HepG2 (cell line): ENCODE measurements around the gene TYW1. TPM values are rescaled to one million over a fixed set of nuclear protein-coding genes. Genes with fewer than 3 reads are reported as not detected.
"Not testable (repeated sequence)": the region's sequence is repeated elsewhere in the genome, so short reads cannot be mapped to it uniquely, and the experiment has no call there.

Source experiments
- ATAC-seq: fragments of 200-7000 bp; cut with Tn5 transposase; 3 replicates; pipeline ENCODE4 v1.9.1; 2020; ENCODE audit warnings: mild to moderate bottlenecking, moderate library complexity
- BruUV-seq: library from RNA; stranded (reverse); fragments of 400-500 nt; replicated peaks from 2 replicates; lab custom pipeline; 2021; lab: Mats Ljungman, UMichigan
- CTCF ChIA-PET: fragments of 300-600 bp; formaldehyde crosslinking; extraction: SDS; loops from one replicate; lab custom pipeline; 2021; ENCODE audit warnings: low total read pairs, inconsistent platforms, low intra/inter-chr PET ratio; lab: Yijun Ruan, JAX
- POLR2A ChIA-PET: fragments of 350-600 bp; sonication (Branson Sonifier 250); formaldehyde crosslinking; loops from one replicate; lab custom pipeline; 2020; ENCODE audit warnings: antibody characterized with exemption, inconsistent platforms; lab: Yijun Ruan, JAX
- DNase-seq: peaks from one replicate; pipeline ENCODE4 v3.0.0-alpha.2; 2015; ENCODE audit warnings: low spot score
- FAIRE-seq: peaks from 3 replicates; lab custom pipeline; 2011; peaks lifted over from hg19 to GRCh38; lab: Jason Lieb, UNC
- H2AFZ ChIP-seq: one replicate; pipeline ENCODE4 v1.6.1; 2011; ENCODE audit warnings: low read length, inconsistent platforms
- H3K27ac ChIP-seq: fragments of 300-600 bp; 3 replicates; pipeline ENCODE4 v1.8.0; 2011; ENCODE audit warnings: mixed run types, mild to moderate bottlenecking, mixed read lengths, low read length, inconsistent platforms; ENCODE audit not compliant: insufficient read depth; ENCODE audit errors: extremely low read length
- H3K27me3 ChIP-seq, 2 experiments: fragments of 200-600 bp in 1 of 2; 2 replicates in 1 of 2; 3 replicates in 1 of 2; pipeline versions ENCODE4 v1.6.0 to v1.8.0; 2011; ENCODE audit warnings: low read length in 2 of 2, mild to moderate bottlenecking in 2 of 2, moderate library complexity in 2 of 2, inconsistent platforms in 1 of 2; ENCODE audit not compliant: insufficient read depth in 2 of 2, control insufficient read depth in 1 of 2
- H3K36me3 ChIP-seq, 2 experiments: fragments of 200-600 bp in 1 of 2; replicated peaks in 1 of 2; 2 replicates in 1 of 2; 3 replicates in 1 of 2; pipeline versions ENCODE4 v1.5.1 to v1.8.0; 2011; ENCODE audit warnings: low read length in 2 of 2, inconsistent platforms in 1 of 2; ENCODE audit not compliant: insufficient read depth in 2 of 2, control insufficient read depth in 1 of 2
- H3K4me1 ChIP-seq: 2 replicates; pipeline ENCODE4 v1.5.1; 2012; ENCODE audit warnings: low read length, inconsistent platforms; ENCODE audit not compliant: insufficient read depth
- H3K4me2 ChIP-seq: 2 replicates; pipeline ENCODE4 v1.6.0; 2011; ENCODE audit warnings: low read depth, low read length, inconsistent platforms
- H3K4me3 ChIP-seq, 3 experiments: fragments of 200-600 bp in 1 of 3; sonication (generic), shearing (Covaris generic) in 1 of 3; replicated peaks in 1 of 3; 2 replicates each; pipeline ENCODE4 v1.5.1; 2011 to 2016; ENCODE audit warnings: low read length in 3 of 3, inconsistent platforms in 2 of 3, low read depth in 2 of 3, mild to moderate bottlenecking in 2 of 3, control low read depth in 1 of 3, mixed read lengths in 1 of 3; ENCODE audit not compliant: insufficient read depth in 1 of 3
- H3K79me2 ChIP-seq: one replicate; pipeline ENCODE4 v1.6.1; 2011; ENCODE audit warnings: low read length, inconsistent platforms; ENCODE audit not compliant: insufficient read depth
- H3K9ac ChIP-seq: 2 replicates; pipeline ENCODE4 v1.6.0; 2011; ENCODE audit warnings: mild to moderate bottlenecking, low read depth, low read length, inconsistent platforms; ENCODE audit not compliant: insufficient read depth
- H3K9me3 ChIP-seq: 2 replicates; pipeline ENCODE4 v1.5.1; 2012; ENCODE audit warnings: mild to moderate bottlenecking, low read length
- H4K20me1 ChIP-seq: 2 replicates; pipeline ENCODE4 v1.6.0; 2011; ENCODE audit warnings: inconsistent platforms, mild to moderate bottlenecking, low read length, moderate library complexity; ENCODE audit not compliant: insufficient read depth
- BORCS8-MEF2B ChIP-seq: sonication (generic); formaldehyde crosslinking; IDR thresholded peaks from 2 replicates; pipeline ENCODE4 v1.8.0; 2022; ENCODE audit warnings: mild to moderate bottlenecking, missing genetic modification reagents
- EHMT2 ChIP-seq: fragments of 200-600 bp; sonication (generic); IDR thresholded peaks from 2 replicates; pipeline ENCODE4 v1.7.0; 2017; ENCODE audit warnings: antibody characterized with exemption, low read depth, low read length, borderline replicate concordance
- RELA ChIP-seq: sonication (generic); formaldehyde crosslinking; IDR thresholded peaks from 2 replicates; pipeline ENCODE4 v1.4.0; 2020; ENCODE audit warnings: missing genetic modification reagents
- SMYD3 ChIP-seq: sonication (generic); formaldehyde crosslinking; IDR thresholded peaks from 2 replicates; pipeline ENCODE4 v1.8.1; 2023; ENCODE audit warnings: mild to moderate bottlenecking, missing genetic modification reagents
- TARDBP ChIP-seq: sonication (generic); formaldehyde crosslinking; IDR thresholded peaks from 2 replicates; pipeline ENCODE4 v1.8.0; 2022; ENCODE audit warnings: mild to moderate bottlenecking, missing genetic modification reagents
- ZBTB3 ChIP-seq: sonication (generic); formaldehyde crosslinking; IDR thresholded peaks from 2 replicates; pipeline ENCODE4 v1.4.0; 2020; ENCODE audit warnings: low read depth, mild to moderate bottlenecking, moderate library complexity, missing genetic modification reagents, borderline replicate concordance
- ZNF572 ChIP-seq: sonication (generic); formaldehyde crosslinking; IDR thresholded peaks from 2 replicates; pipeline ENCODE4 v1.5.1; 2020; ENCODE audit warnings: mild to moderate bottlenecking, missing genetic modification reagents
- WGBS: methylation state at CpG from one replicate; pipeline ENCODE4 v1.1.6; 2017; ENCODE audit warnings: low lambda C conversion rate; 5-methylcytosine and 5-hydroxymethylcytosine counted together
- in situ Hi-C: cut with HindIII; loops from 2 replicates; pipeline ENCODE4 v1.10.0; 2017; ENCODE audit warnings: low pct_unique_long_range_greater_than_20kb; ENCODE audit not compliant: extremely low pct_ligation_motif_present
- intact Hi-C: fragments of 100-400 bp; cut with micrococcal nuclease; formaldehyde crosslinking; loops from one replicate; pipeline ENCODE4 v1.10.0; 2022; ENCODE audit not compliant: unreplicated experiment
- polyA plus RNA-seq, 8 experiments: library from polyadenylated mRNA; depleted of rRNA in 3 of 8; stranded (reverse) in 7 of 8; unstranded in 1 of 8; fragments of >200 nt; fragmentation: Illumina TruSeq in 4 of 8; extraction: Trizol in 4 of 8; gene quantifications; 2 replicates each; pipeline versions ENCODE4 v1.2.1 to v1.2.3, GENCODE V29; 2011 to 2016; ENCODE audit warnings: low read depth in 4 of 8, missing spikeins in 1 of 8, mixed read lengths in 1 of 8; ENCODE audit not compliant: insufficient read depth in 1 of 8
- total RNA-seq, 5 experiments: library from RNA; depleted of rRNA; stranded (reverse); fragments of >200 nt; fragmentation: Illumina TruSeq; extraction: Trizol; gene quantifications; 2 replicates each; pipeline ENCODE4 v1.2.3, GENCODE V29; 2016; ENCODE audit warnings: low read depth in 1 of 5
- TF ChIP-seq, protein P1 (sequence below): sonication (generic); formaldehyde crosslinking; IDR thresholded peaks from 2 replicates; pipeline ENCODE4 v1.4.0; 2020; ENCODE audit warnings: mild to moderate bottlenecking, missing genetic modification reagents

The TYW1 gene
- total and polyA plus RNA-seq, 2 of the 13 experiments (the other 11 are each of a cell fraction or from before 2014, with no cell fraction given), result 8.6 to 17.6 TPM

- POLR2A ChIA-PET, FAIRE-seq, H3K36me3 ChIP-seq, DNase-seq, H3K27ac ChIP-seq, CTCF ChIA-PET, intact Hi-C loops, in situ Hi-C loops, BruUV-seq, H3K9me3 ChIP-seq, H3K4me2 ChIP-seq, H3K4me3 ChIP-seq, H4K20me1 ChIP-seq, ATAC-seq, H3K27me3 ChIP-seq, H3K9ac ChIP-seq, H3K4me1 ChIP-seq, H3K79me2 ChIP-seq, H2AFZ ChIP-seq: not testable (repeated sequence)
- 100% methylated on average over 1 of the region's 1 CpG for WGBS
These were observed 246.2 kb downstream of the TYW1 start for GRCh38 chr7:67242871-67243270.

DNA sequence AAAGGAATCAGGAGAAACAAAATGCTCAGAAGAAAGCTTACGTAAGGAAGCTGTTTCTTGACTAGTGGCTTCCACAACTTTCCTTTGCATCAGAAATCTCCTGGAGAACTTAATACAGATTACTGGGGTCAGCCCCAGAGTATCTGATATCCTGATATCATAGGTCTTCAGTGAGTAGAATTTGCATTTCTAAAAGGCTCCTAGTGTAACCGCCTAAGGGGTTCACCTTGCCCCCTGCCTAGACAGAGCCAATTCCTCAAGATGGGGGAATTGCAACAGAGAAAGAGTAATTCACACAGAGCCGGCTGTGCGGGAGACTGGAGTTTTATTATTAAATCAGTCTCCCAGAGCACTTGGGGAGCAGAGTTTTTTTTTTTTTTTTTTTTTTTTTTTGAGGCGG is 251.7 kb downstream of the TYW1 start:
- H3K27ac ChIP-seq, DNase-seq, POLR2A ChIA-PET, H3K79me2 ChIP-seq, H3K36me3 ChIP-seq, ATAC-seq, BruUV-seq, H3K4me3 ChIP-seq, H3K27me3 ChIP-seq, H4K20me1 ChIP-seq, in situ Hi-C loops, H3K9ac ChIP-seq, H3K4me1 ChIP-seq, FAIRE-seq, H3K4me2 ChIP-seq, H2AFZ ChIP-seq, CTCF ChIA-PET, intact Hi-C loops, H3K9me3 ChIP-seq: not testable (repeated sequence)
- WGBS, result 95% methylated on average over 5 of the region's 5 CpGs

DNA sequence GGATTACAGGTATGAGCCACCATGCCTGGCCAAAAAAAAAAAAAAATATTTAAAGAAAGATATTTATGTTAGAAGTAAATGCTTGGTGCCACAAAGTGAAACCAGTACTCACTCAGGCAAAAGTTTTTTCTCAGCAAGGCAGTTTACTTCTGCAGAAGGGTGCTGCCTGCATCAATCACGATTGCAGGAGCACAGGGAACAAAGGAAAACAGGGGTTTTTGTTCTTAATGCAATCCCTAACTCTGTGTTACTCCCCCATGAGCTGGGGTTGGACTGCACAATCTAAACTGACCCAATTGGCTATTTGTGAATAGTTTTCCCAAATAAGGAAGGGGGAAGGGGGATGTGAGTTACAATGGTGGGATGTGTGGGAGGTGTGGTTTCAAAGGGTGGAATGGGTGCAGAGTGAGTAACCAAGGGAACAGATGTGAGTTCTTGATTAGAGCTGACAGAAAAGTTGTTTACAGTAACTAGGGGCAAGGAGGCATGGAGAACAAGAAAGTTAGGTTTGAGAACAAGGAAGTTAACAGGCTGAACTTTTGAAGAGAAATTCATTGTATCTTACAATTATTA is 255.4 kb downstream of the TYW1 start:
- 75% methylated on average over 1 of the region's 1 CpG for WGBS
- no peaks in the 10 kb centered on the region for H3K36me3 ChIP-seq
- ChIA-PET CTCF (no interaction called here), POLR2A (no interaction called here)
- BruUV-seq, result no TSS peak
- H3K9me3 ChIP-seq, result peaks cover 5% of the 10 kb centered on the region; the same call in 1 of the 2 replicates
- no peak overlapping the region for H3K27ac ChIP-seq
- no peak overlapping the region for H2AFZ ChIP-seq
- no peak overlapping the region for H3K9ac ChIP-seq
- no peaks in the 10 kb centered on the region for H4K20me1 ChIP-seq
- ATAC-seq (no peak), DNase-seq (no peak), FAIRE-seq (no peak)
- no peak overlapping the region for H3K4me3 ChIP-seq
- no peaks in the 10 kb centered on the region for H3K4me1 ChIP-seq
- intact Hi-C loops, result no loop called here
- H3K4me2 ChIP-seq, result no peak overlapping the region
- H3K27me3 ChIP-seq, result no peaks in the 10 kb centered on the region
- H3K79me2 ChIP-seq, result no peaks in the 10 kb centered on the region
- in situ Hi-C loops, result no loop called here
- TF ChIP-seq TARDBP (CRISPR knock-in tag) (no peak), ZBTB3 (CRISPR knock-in tag) (no peak), RELA (CRISPR knock-in tag) (no peak), BORCS8-MEF2B (no peak), ZNF572 (no peak), EHMT2 (no peak), SMYD3 (CRISPR knock-in tag) (no peak)
- TF ChIP-seq, protein P1, sequence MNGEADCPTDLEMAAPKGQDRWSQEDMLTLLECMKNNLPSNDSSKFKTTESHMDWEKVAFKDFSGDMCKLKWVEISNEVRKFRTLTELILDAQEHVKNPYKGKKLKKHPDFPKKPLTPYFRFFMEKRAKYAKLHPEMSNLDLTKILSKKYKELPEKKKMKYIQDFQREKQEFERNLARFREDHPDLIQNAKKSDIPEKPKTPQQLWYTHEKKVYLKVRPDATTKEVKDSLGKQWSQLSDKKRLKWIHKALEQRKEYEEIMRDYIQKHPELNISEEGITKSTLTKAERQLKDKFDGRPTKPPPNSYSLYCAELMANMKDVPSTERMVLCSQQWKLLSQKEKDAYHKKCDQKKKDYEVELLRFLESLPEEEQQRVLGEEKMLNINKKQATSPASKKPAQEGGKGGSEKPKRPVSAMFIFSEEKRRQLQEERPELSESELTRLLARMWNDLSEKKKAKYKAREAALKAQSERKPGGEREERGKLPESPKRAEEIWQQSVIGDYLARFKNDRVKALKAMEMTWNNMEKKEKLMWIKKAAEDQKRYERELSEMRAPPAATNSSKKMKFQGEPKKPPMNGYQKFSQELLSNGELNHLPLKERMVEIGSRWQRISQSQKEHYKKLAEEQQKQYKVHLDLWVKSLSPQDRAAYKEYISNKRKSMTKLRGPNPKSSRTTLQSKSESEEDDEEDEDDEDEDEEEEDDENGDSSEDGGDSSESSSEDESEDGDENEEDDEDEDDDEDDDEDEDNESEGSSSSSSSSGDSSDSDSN (CRISPR knock-in tag), result no peak
